Measurements from ENCODE around the gene ZDHHC11B.
"Not testable (repeated sequence)": the region's sequence is repeated elsewhere in the genome, so short reads cannot be mapped to it uniquely, and the experiment has no call there.

DNA sequence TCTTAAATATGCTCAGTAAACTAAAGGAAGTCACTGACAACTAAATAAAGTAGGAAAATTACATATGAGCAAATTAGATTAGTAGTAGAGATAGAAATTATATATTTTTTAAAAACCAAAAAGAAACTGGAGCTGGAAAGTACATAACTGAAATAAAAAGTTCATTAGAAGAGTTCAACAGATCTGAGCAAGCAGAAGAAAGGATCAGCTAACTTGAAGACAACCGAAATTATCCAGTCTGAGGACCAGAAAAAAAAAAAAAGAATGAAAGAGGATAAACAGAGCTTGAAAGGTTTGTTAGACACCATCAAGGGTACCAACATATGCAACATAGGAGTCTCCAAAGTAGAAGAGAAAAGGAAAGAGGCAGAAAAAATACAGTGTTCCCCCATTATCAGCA, 65.2 kb downstream of the ZDHHC11B start:
- TF ChIP-seq SALL1 (CRISPR knock-in tag; IDR thresholded peaks at IDR 0.05); RELA (CRISPR knock-in tag; IDR thresholded peaks at IDR 0.05); U2AF2 (IDR thresholded peaks at IDR 0.05; ENCODE audit: low read depth, low read length); TAF1 (CRISPR knock-in tag; IDR thresholded peaks at IDR 0.05); EP300 (IDR thresholded peaks at IDR 0.05; ENCODE audit: low read depth in 2 of 2, low read length in 2 of 2); EP300 (CRISPR knock-in tag; IDR thresholded peaks at IDR 0.05; ENCODE audit: borderline replicate concordance); POLR2A (IDR thresholded peaks at IDR 0.05; ENCODE audit: insufficient read depth in 1 of 2, low read depth in 2 of 2, low read length in 2 of 2); NAIF1 (CRISPR knock-in tag; IDR thresholded peaks at IDR 0.05; ENCODE audit: borderline replicate concordance): not testable (repeated sequence)
